Measurements from ENCODE around the gene FAM149A.
A peak's percentile ranks its signal among the peaks of the same experiment; 100 is the strongest.

Gene FAM149A

DNA sequence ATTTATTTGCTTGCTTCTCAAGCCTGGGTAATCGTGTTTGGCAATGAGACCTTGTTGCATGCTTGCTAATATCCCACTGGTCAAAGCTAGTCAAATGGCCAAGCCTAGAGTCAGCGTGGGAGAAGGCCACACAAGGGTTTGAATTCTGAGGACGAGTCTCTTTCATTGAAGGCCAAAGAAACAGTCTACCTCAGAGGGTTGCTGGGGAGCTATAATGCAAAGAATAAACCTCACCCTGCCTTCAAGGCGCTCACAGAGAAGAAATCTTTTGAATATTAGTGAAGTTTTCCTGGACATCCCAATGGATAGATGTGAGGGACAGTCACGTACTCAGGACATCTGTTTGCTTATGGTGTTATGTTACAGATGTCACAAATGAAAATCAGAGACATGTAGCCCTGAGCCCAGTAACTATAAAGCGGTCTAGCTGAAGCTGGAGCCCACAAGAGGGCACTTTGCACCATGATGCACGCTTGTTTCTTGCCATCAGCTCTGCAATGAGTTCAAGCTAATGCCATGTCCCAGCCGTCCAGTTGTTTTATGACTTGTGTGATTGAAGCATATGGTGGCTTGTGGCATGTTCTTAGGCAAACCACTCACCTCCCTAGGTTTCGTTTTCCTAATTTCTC lies 36.6 kb upstream of the FAM149A start:
- H3K27ac ChIP-seq (ENCODE audit: low read length, poor library complexity, severe bottlenecking): no peak overlapping the region

DNA sequence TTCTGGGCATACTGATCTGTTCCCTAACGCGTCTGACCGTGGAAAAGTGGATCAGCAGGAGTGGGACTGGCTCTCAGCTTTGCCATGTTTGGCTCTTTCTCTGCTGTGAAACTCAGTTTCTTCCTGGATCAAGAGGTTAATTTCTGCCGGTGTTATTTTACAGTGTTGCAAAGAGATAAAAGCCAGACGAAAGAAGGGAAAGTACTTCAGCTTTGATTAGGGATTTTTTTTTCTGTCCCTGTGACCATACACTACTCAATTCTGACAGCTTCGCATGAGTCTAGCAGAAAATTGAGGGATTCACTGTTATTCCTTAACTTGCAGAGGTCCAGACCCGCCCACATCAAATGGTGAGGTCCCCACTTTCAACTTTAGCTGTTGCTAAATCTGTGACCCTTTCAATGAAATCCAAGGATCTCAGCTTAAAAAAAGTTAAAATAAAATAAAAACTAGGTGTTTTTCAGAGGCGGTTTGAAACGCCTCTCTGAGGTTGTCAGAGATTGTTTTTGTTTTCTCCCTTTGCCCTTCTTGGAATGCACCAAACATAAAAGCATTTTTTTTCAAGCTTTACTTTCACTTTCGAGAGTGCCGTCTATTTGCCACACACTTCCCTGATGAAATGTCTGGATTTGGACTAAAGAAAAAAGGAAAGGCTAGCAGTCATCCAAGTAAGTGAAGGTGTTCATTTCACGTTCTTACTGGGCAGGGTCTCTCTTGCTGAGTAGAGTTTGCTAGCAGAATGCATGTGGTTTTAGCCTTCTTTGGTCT lies 35.7 kb upstream of the FAM149A start, which contains the start of gene TLR3:
Gene TLR3, plus strand, starts transcription at position 576 of the 768 bp plus-strand sequence. CDS start 7,464 bp downstream, outside the sequence.
- no peak within 1 kb of the TSS for H3K14ac ChIP-seq (ENCODE audit: low read length in 2 of 2)
- H3K27ac ChIP-seq (ENCODE audit: low read length, poor library complexity, severe bottlenecking): peak within 1 kb of the TSS; percentile 52
- H3K36me3 ChIP-seq (ENCODE audit: control insufficient read depth in 1 of 2, insufficient read depth in 2 of 2, low read depth in 1 of 2, low read length in 2 of 2): no peaks in the 10 kb centered on the region
- H3K27me3 ChIP-seq (ENCODE audit: control insufficient read depth in 1 of 2, insufficient read depth in 1 of 2, low read length in 2 of 2): no peaks in the 10 kb centered on the region
- H2BK5ac ChIP-seq (ENCODE audit: low read depth, low read length, poor library complexity, severe bottlenecking): no peak within 1 kb of the TSS
- no peaks in the 10 kb centered on the region for H3K9me3 ChIP-seq (ENCODE audit: control insufficient read depth, low read length)
- H3K23ac ChIP-seq (ENCODE audit: low read length in 2 of 2): no peak within 1 kb of the TSS
- no peak within 1 kb of the TSS for H2BK120ac ChIP-seq (ENCODE audit: low read depth, low read length)
- H4K91ac ChIP-seq (ENCODE audit: low read length): no peak within 1 kb of the TSS
- H4K8ac ChIP-seq (ENCODE audit: low read length): peak within 1 kb of the TSS; percentile 57
- peak within 1 kb of the TSS; percentile 74 for H3K4me2 ChIP-seq (ENCODE audit: low read length, poor library complexity, severe bottlenecking)
- no peak within 1 kb of the TSS for H3K4ac ChIP-seq (ENCODE audit: low read depth in 1 of 2, low read length in 2 of 2)
- no peak within 1 kb of the TSS for H3K18ac ChIP-seq (ENCODE audit: low read depth in 1 of 2, low read length in 2 of 2)
- peak within 1 kb of the TSS; percentile 88 for H3K9ac ChIP-seq (ENCODE audit: low read length)
- H3K4me1 ChIP-seq (ENCODE audit: control insufficient read depth, insufficient read depth, low read depth, low read length): no peaks in the 10 kb centered on the region
- H3K4me3 ChIP-seq (ENCODE audit: insufficient read depth in 1 of 2, low read depth in 1 of 2, low read length in 2 of 2): peak within 1 kb of the TSS in 1 of 2 experiments; percentile 79
- no peak within 1 kb of the TSS for H2BK12ac ChIP-seq (ENCODE audit: low read length in 2 of 2)
- peak within 1 kb of the TSS; percentile 62 for H2AFZ ChIP-seq (ENCODE audit: low read depth, low read length)
- peak within 1 kb of the TSS; percentile 15 for H2BK15ac ChIP-seq (ENCODE audit: low read depth, poor library complexity, severe bottlenecking)
- H2AK5ac ChIP-seq (ENCODE audit: low read length, severe bottlenecking): no peak within 1 kb of the TSS
- peaks cover 8% of the 10 kb centered on the region for H3K79me1 ChIP-seq (replicated peaks; ENCODE audit: low read length, poor library complexity, severe bottlenecking)
- DNase-seq: peak; percentile 66
- 53% methylated on average over 12 of the region's 12 CpGs for WGBS

More for the DNA sequence above, 36.6 kb upstream of the FAM149A start:
- Histone ChIP-seq H3K4me3 (ENCODE audit: insufficient read depth in 1 of 2, low read depth in 1 of 2, low read length in 2 of 2) (peak overlapping the region in 1 of 2 experiments; percentile 79), H3K36me3 (ENCODE audit: control insufficient read depth in 1 of 2, insufficient read depth in 2 of 2, low read depth in 1 of 2, low read length in 2 of 2) (no peaks in the 10 kb centered on the region), H4K8ac (ENCODE audit: low read length) (no peak overlapping the region), H2BK12ac (ENCODE audit: low read length in 2 of 2) (no peak overlapping the region), H2BK5ac (ENCODE audit: low read depth, low read length, poor library complexity, severe bottlenecking) (no peak overlapping the region), H3K4me1 (ENCODE audit: control insufficient read depth, insufficient read depth, low read depth, low read length) (no peaks in the 10 kb centered on the region), H3K18ac (ENCODE audit: low read depth in 1 of 2, low read length in 2 of 2) (no peak overlapping the region), H3K4me2 (ENCODE audit: low read length, poor library complexity, severe bottlenecking) (no peak overlapping the region), H2AFZ (ENCODE audit: low read depth, low read length) (peak overlapping the region; percentile 62), H2BK120ac (ENCODE audit: low read depth, low read length) (no peak overlapping the region), H3K9me3 (ENCODE audit: control insufficient read depth, low read length) (no peaks in the 10 kb centered on the region), H3K14ac (ENCODE audit: low read length in 2 of 2) (no peak overlapping the region), H3K23ac (ENCODE audit: low read length in 2 of 2) (no peak overlapping the region), H3K4ac (ENCODE audit: low read depth in 1 of 2, low read length in 2 of 2) (no peak overlapping the region), H3K27me3 (ENCODE audit: control insufficient read depth in 1 of 2, insufficient read depth in 1 of 2, low read length in 2 of 2) (no peaks in the 10 kb centered on the region), H2AK5ac (ENCODE audit: low read length, severe bottlenecking) (no peak overlapping the region), H3K9ac (ENCODE audit: low read length) (peak overlapping the region; percentile 88), H3K79me1 (replicated peaks; ENCODE audit: low read length, poor library complexity, severe bottlenecking) (peaks cover 8% of the 10 kb centered on the region), H2BK15ac (ENCODE audit: low read depth, poor library complexity, severe bottlenecking) (no peak overlapping the region), H4K91ac (ENCODE audit: low read length) (no peak overlapping the region)
- peak; percentile 39 for DNase-seq
- 77% methylated on average over 8 of the region's 9 CpGs for WGBS

GRCh38 chr4:186069729-186070128 lies 34.8 kb upstream of the FAM149A start:
- Histone ChIP-seq H3K4me2 (ENCODE audit: low read length, poor library complexity, severe bottlenecking) (peak overlapping the region; percentile 20), H2BK5ac (ENCODE audit: low read depth, low read length, poor library complexity, severe bottlenecking) (no peak overlapping the region), H4K91ac (ENCODE audit: low read length) (no peak overlapping the region), H3K9ac (ENCODE audit: low read length) (peak overlapping the region; percentile 88), H3K23ac (ENCODE audit: low read length in 2 of 2) (no peak overlapping the region), H3K4me1 (ENCODE audit: control insufficient read depth, insufficient read depth, low read depth, low read length) (no peaks in the 10 kb centered on the region), H4K8ac (ENCODE audit: low read length) (peak overlapping the region; percentile 57), H3K36me3 (ENCODE audit: control insufficient read depth in 1 of 2, insufficient read depth in 2 of 2, low read depth in 1 of 2, low read length in 2 of 2) (no peaks in the 10 kb centered on the region), H2BK15ac (ENCODE audit: low read depth, poor library complexity, severe bottlenecking) (peak overlapping the region; percentile 15), H2AK5ac (ENCODE audit: low read length, severe bottlenecking) (no peak overlapping the region), H3K4ac (ENCODE audit: low read depth in 1 of 2, low read length in 2 of 2) (no peak overlapping the region), H2BK120ac (ENCODE audit: low read depth, low read length) (no peak overlapping the region), H3K4me3 (ENCODE audit: insufficient read depth in 1 of 2, low read depth in 1 of 2, low read length in 2 of 2) (peak overlapping the region in 1 of 2 experiments; percentile 79), H3K79me1 (replicated peaks; ENCODE audit: low read length, poor library complexity, severe bottlenecking) (peaks cover 8% of the 10 kb centered on the region), H3K27me3 (ENCODE audit: control insufficient read depth in 1 of 2, insufficient read depth in 1 of 2, low read length in 2 of 2) (no peaks in the 10 kb centered on the region), H2AFZ (ENCODE audit: low read depth, low read length) (no peak overlapping the region), H3K14ac (ENCODE audit: low read length in 2 of 2) (no peak overlapping the region), H3K9me3 (ENCODE audit: control insufficient read depth, low read length) (no peaks in the 10 kb centered on the region), H3K27ac (ENCODE audit: low read length, poor library complexity, severe bottlenecking) (no peak overlapping the region), H2BK12ac (ENCODE audit: low read length in 2 of 2) (no peak overlapping the region), H3K18ac (ENCODE audit: low read depth in 1 of 2, low read length in 2 of 2) (no peak overlapping the region)
- no peak for DNase-seq
- 91% methylated on average over 4 of the region's 4 CpGs for WGBS

GRCh38 chr4:186072516-186072915 lies 32.0 kb upstream of the FAM149A start:
- Histone ChIP-seq H3K79me1 (replicated peaks; ENCODE audit: low read length, poor library complexity, severe bottlenecking) (peaks cover 8% of the 10 kb centered on the region), H3K27me3 (ENCODE audit: control insufficient read depth in 1 of 2, insufficient read depth in 1 of 2, low read length in 2 of 2) (no peaks in the 10 kb centered on the region), H4K8ac (ENCODE audit: low read length) (no peak overlapping the region), H2BK12ac (ENCODE audit: low read length in 2 of 2) (no peak overlapping the region), H3K4me3 (ENCODE audit: insufficient read depth in 1 of 2, low read depth in 1 of 2, low read length in 2 of 2) (no peak overlapping the region), H3K4me2 (ENCODE audit: low read length, poor library complexity, severe bottlenecking) (no peak overlapping the region), H4K91ac (ENCODE audit: low read length) (no peak overlapping the region), H3K36me3 (ENCODE audit: control insufficient read depth in 1 of 2, insufficient read depth in 2 of 2, low read depth in 1 of 2, low read length in 2 of 2) (no peaks in the 10 kb centered on the region), H2AK5ac (ENCODE audit: low read length, severe bottlenecking) (no peak overlapping the region), H3K9me3 (ENCODE audit: control insufficient read depth, low read length) (no peaks in the 10 kb centered on the region), H3K23ac (ENCODE audit: low read length in 2 of 2) (no peak overlapping the region), H2BK15ac (ENCODE audit: low read depth, poor library complexity, severe bottlenecking) (no peak overlapping the region), H3K4ac (ENCODE audit: low read depth in 1 of 2, low read length in 2 of 2) (no peak overlapping the region), H2BK120ac (ENCODE audit: low read depth, low read length) (no peak overlapping the region), H2BK5ac (ENCODE audit: low read depth, low read length, poor library complexity, severe bottlenecking) (no peak overlapping the region), H3K18ac (ENCODE audit: low read depth in 1 of 2, low read length in 2 of 2) (no peak overlapping the region), H2AFZ (ENCODE audit: low read depth, low read length) (no peak overlapping the region), H3K9ac (ENCODE audit: low read length) (no peak overlapping the region), H3K4me1 (ENCODE audit: control insufficient read depth, insufficient read depth, low read depth, low read length) (no peaks in the 10 kb centered on the region), H3K27ac (ENCODE audit: low read length, poor library complexity, severe bottlenecking) (no peak overlapping the region), H3K14ac (ENCODE audit: low read length in 2 of 2) (no peak overlapping the region)
- DNase-seq: no peak
- WGBS: 99% methylated on average over 9 of the region's 10 CpGs
